ENCODE measurements around the gene NEDD4.
"Not testable (repeated sequence)": the region's sequence is repeated elsewhere in the genome, so short reads cannot be mapped to it uniquely, and the experiment has no call there.

The NEDD4 gene

DNA sequence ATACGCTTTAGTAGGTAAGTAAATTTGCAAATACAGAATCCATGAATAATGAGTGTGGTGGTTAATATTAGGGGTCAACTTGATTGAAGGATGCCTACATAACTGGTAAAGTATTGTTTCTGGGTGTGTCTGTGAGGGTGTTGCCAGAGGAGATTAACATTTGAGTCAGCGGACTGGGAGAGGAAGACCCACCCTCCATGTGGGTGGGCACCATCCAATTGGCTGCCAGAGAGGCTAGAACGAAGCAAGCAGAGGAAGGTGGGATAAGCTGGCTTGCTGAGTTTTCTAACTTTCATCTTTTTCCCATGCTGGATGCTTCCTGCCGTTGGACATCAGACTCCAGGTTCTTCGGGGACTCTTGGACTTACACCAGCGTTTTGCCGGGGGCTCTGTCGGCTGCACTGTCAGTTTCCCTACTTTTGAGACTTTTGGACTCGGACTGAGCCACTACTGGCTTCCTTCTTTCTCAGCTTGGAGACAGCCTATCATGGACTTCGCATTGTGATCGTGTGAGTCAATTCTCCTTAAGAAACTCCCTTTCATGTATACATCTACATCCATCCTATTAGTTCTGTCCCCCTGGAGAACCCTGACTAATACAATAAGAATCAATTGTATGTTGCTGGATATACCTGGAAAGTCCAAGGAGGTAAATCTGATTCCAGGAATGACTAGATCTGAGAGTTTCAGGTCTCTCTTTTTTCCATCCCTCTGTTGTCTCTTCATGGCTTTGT is 25.8 kb upstream of the NEDD4 start:
- H3K4me3 Mint-ChIP-seq: no peak overlapping the region
- peaks cover 3% of the 10 kb centered on the region for H3K27me3 Mint-ChIP-seq
- H3K4me1 Mint-ChIP-seq: no peaks in the 10 kb centered on the region
- H3K27ac Mint-ChIP-seq: no peak overlapping the region
- H3K36me3 Mint-ChIP-seq: no peaks in the 10 kb centered on the region
- H3K9me3 Mint-ChIP-seq: peaks cover 6% of the 10 kb centered on the region

DNA sequence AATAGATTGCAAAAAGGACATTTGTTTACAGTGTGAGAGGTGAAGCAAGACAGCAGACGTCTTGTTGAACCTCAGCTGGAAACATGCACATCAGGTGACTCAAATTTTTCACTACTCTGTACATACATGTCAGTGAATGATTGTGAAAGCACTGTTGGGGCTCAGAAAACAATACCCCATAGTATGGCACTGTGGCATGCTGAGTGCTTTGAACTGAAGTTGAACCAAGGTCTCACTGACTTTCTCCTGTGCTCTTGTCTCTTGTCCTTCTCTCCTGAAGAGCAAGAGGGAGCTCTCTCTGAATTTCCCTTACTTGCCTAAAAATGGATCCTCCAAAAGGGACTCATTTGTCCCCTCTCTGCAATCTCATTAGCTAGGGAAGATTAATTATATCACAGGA is 24.5 kb upstream of the NEDD4 start:
- H3K27me3 Mint-ChIP-seq: peaks cover 3% of the 10 kb centered on the region
- H3K27ac Mint-ChIP-seq: no peak overlapping the region
- no peak overlapping the region for H3K4me3 Mint-ChIP-seq
- H3K4me1 Mint-ChIP-seq: no peaks in the 10 kb centered on the region
- peaks cover 2% of the 10 kb centered on the region for H3K36me3 Mint-ChIP-seq
- H3K9me3 Mint-ChIP-seq: peaks cover 11% of the 10 kb centered on the region

DNA sequence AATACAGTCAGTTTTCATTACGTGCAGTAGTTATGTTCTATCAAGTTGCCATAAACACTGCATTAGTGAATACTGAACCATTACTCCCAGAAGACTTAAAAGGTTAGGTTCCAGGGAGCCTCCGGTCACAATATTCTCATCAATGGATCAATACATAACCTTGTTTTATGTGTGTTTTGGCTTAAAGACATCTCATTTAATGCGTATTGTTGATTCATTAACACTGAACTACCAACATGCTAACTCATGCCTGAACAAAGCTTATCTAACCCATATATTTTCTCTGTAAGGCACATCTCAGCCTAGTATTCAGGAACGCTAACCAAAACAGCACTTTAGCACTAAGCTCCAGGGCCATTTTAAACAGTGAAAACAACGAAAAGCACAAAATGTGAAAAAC is 24.1 kb upstream of the NEDD4 start:
- Mint-ChIP-seq H3K9me3 (peaks cover 11% of the 10 kb centered on the region), H3K27ac (no peak overlapping the region), H3K36me3 (peaks cover 2% of the 10 kb centered on the region), H3K4me1 (no peaks in the 10 kb centered on the region), H3K4me3 (no peak overlapping the region), H3K27me3 (peaks cover 3% of the 10 kb centered on the region)

DNA sequence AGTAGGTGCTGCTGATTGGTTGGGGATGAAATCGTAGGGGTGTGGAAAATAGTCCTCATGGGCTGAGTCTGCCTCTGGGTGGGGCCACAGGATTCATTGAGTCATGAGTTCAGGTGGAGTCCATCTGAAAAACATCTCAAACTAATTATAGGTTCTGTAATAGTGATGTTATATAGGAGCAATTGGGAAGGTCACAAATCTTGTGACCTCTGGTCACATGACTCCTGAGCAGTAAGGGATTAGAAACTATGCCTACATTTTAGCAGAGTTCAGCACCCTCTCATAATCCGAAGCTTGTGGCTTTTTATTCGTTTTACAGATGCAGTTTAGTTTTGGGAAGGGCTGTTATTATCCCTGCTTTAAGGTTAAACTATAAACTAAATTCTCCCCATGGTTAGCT is 22.9 kb upstream of the NEDD4 start:
- Mint-ChIP-seq H3K27ac (no peak overlapping the region), H3K4me3 (no peak overlapping the region), H3K4me1 (no peaks in the 10 kb centered on the region), H3K9me3 (peaks cover 11% of the 10 kb centered on the region), H3K36me3 (peaks cover 4% of the 10 kb centered on the region), H3K27me3 (peaks cover 3% of the 10 kb centered on the region)

DNA sequence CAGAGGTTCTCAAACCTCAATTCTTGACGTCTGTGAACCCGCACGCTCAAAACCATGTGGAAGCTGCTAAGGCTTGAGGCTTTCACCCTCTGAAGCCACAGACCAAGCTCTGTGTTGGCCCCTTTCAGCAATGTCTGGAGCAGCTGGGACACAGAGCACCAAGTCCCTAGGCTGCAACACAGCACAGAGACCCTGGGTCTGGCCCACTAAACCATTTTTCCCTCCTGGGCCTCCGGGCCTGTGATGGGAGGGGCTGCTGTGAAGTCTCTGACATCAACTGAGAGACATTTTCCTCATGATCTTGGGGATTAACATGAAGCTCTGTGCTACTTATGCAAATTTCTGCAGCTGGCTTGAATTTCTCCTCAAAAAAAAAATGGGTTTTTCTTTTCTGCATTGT is 21.3 kb upstream of the NEDD4 start:
- Mint-ChIP-seq H3K4me3 (no peak overlapping the region), H3K9me3 (peaks cover 11% of the 10 kb centered on the region), H3K36me3 (peaks cover 4% of the 10 kb centered on the region), H3K4me1 (no peaks in the 10 kb centered on the region), H3K27ac (no peak overlapping the region), H3K27me3 (peaks cover 4% of the 10 kb centered on the region)

DNA sequence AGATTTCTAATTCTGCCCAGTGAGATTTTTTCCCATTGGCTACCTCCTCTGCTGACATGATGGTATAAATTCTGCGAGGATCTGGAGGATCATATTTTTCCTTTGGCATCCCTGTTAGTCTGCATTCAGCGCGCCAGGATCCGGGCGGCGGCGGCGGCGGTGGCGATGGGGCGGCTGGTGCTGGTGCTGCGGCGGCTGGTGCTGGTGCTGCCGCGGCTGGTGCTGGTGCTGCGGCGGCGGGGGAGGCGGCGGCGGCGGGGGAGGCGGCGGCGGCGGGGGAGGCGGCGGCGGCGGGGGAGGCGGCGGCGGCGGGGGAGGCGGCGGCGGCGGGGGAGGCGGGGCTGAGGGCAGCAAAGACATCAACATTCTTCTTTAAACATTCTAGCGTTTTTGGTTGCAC is 13.6 kb upstream of the NEDD4 start:
- peak overlapping the region; percentile 66 for H3K4me3 Mint-ChIP-seq

DNA sequence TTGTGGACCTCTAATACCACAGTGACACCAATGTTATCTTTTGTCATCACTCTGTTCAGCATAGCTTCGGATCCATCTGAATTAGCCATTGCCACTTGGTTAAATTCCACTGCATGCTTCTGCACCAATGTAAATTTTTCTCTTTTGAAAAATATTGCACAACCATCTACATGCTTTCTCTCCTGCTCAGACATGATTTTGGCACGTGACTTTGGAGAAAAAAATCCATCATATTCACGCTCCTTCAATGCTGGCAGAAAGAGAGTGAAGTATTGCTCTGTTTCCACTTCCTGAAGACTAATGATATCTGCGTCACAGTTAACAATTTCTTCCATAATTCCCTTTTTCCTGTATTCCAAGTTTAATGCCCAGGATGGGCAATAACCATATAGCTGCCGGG is 13.0 kb upstream of the NEDD4 start:
- H3K27ac Mint-ChIP-seq: peak overlapping the region; percentile 11
- H3K36me3 Mint-ChIP-seq, H3K27me3 Mint-ChIP-seq, H3K9me3 Mint-ChIP-seq: not testable (repeated sequence)
- H3K4me1 Mint-ChIP-seq: peaks cover 23% of the 10 kb centered on the region
- H3K4me3 Mint-ChIP-seq: peak overlapping the region; percentile 66

More for the DNA sequence above, 13.6 kb upstream of the NEDD4 start:
- peaks cover 19% of the 10 kb centered on the region for H3K4me1 Mint-ChIP-seq
- H3K27ac Mint-ChIP-seq, H3K9me3 Mint-ChIP-seq, H3K27me3 Mint-ChIP-seq, H3K36me3 Mint-ChIP-seq: not testable (repeated sequence)

DNA sequence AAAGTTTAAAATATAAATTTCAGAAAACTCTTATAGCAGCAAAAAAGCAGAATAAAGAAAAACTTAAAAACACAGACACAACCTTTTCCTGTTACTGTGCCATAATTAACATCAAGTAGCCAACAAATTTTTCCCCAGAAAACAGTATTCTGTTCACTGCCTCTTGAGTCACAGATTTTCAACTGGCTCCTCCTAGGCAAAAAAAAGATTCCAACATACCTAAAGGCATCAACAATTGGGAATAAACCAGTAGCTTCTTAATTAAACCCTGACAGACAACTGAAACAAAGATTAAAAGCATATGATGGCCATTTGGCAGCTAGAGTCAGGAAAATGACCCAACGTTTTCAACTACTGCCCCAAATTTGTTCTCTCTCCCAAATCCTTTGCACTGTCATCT is 10.9 kb upstream of the NEDD4 start:
- H3K4me3 Mint-ChIP-seq, H3K27me3 Mint-ChIP-seq, H3K9me3 Mint-ChIP-seq, H3K36me3 Mint-ChIP-seq: not testable (repeated sequence)
- H3K4me1 Mint-ChIP-seq: peaks cover 24% of the 10 kb centered on the region
- H3K27ac Mint-ChIP-seq: peak overlapping the region; percentile 5

DNA sequence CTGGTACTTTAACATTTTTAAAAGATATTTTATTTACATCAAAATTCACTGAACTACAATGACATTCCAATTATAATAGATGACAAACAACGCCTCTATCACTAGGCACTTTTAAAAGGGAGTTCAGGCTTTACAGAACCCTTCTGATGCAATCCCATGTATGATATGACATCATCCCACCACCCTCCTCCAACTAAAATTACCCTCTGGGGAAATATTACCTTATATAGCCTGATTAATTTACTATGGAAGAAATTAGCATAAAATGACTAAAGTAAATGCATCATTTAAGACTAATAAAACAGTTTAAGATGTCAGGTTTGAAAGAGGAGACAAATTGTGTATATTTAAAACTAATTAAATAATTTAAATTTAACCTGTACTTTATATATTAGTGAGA is 10.4 kb upstream of the NEDD4 start:
- not testable (repeated sequence) for H3K27me3 Mint-ChIP-seq, H3K9me3 Mint-ChIP-seq, H3K4me3 Mint-ChIP-seq

DNA sequence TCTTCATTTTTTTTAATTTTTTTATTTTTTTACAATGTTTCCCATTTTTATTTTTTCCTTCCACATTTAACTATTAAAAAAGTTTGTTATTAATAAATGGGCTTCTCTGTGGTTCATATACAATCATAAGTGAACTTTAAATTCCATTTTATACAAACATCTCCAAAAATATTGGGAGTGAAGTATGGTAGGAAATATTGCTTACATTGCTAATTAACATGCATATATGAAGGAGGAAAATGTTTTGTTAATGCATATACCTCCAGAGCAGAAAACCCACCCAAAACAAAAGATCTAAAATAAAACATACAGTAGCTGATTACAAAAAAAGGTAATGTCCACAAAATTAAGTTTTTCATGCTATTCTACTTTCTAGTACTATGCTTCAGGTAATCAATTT is 9.9 kb upstream of the NEDD4 start:
- not testable (repeated sequence) for H3K4me3 Mint-ChIP-seq, H3K36me3 Mint-ChIP-seq, H3K27ac Mint-ChIP-seq, H3K27me3 Mint-ChIP-seq, H3K9me3 Mint-ChIP-seq
- peaks cover 24% of the 10 kb centered on the region for H3K4me1 Mint-ChIP-seq

More for the DNA sequence above, 10.4 kb upstream of the NEDD4 start:
- H3K36me3 Mint-ChIP-seq, H3K27ac Mint-ChIP-seq: not testable (repeated sequence)
- H3K4me1 Mint-ChIP-seq: peaks cover 24% of the 10 kb centered on the region

DNA sequence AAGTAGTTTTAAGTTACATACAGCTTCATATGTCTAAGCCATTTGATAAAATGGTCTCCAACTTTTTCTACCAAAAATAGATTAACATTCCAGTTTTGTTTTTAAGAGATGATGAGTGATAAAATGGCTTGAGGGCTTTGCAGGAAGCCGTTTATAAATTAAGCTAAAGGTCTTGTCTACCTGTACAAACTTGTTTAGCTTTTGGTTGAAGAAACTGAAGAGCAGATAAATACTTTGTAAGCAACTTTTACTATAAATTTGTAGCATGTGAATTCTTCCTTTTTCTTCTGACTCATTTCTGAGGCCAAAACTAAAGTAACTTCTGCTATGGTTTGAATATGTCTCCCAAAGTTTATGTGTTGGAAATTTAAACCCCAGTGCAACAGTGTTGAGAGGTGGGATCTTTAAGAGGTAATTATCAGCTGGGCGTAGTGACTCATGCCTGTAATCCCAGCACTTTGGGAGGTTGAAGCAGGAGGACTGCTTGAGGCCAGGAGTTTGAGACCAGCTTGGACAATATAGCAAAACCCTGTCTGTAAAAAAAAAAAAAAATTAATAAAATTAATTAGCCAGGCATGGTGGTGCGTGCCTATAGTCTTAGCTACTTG is 8.2 kb upstream of the NEDD4 start:
- Mint-ChIP-seq H3K4me1 (peaks cover 16% of the 10 kb centered on the region), H3K9me3 (no peaks in the 10 kb centered on the region), H3K27me3 (peaks cover 5% of the 10 kb centered on the region), H3K36me3 (peaks cover 2% of the 10 kb centered on the region), H3K27ac (no peak overlapping the region), H3K4me3 (no peak overlapping the region)

DNA sequence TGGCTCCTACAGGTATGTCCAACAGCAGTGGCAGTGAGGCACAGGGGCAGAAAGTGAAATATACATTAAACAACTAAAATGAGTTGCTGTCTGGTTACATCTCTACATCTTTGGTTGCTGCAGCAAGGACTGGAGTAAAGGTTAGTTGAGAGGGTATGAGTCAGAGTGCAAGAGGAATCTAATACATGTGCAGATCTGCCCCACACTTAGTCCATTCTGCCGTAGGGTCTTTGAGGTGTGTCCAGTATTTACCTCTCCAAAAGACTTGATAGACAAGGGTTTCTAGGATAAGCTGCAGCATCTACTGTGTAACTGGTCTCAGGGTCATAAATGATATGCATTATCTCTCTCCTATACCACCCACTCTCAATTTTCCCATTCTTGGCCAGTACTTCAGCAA is 6.2 kb upstream of the NEDD4 start:
- Mint-ChIP-seq H3K4me3 (no peak overlapping the region), H3K4me1 (peaks cover 13% of the 10 kb centered on the region), H3K27ac (no peak overlapping the region), H3K9me3 (no peaks in the 10 kb centered on the region), H3K27me3 (peaks cover 5% of the 10 kb centered on the region), H3K36me3 (peaks cover 2% of the 10 kb centered on the region)

DNA sequence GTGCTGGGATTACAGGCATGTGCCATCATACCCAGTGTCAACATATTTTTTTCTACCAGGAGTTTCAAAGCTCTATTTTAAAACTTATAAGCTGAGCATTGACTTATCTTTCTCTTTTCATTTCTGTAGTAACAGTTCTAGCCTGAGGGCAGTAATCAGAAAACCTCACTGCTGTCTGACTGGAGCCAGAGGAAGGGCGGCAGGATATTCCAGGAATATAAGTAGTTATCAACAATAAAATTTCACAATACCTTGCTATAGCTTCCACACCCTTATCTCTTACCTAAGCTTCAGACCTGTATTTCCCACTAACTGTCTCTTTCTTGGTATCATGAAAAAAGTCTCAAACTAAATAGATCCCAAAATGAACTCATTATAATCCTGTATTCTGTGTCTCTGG is 5.1 kb upstream of the NEDD4 start:
- Mint-ChIP-seq H3K27me3 (peaks cover 5% of the 10 kb centered on the region), H3K27ac (no peak overlapping the region), H3K4me1 (peaks cover 13% of the 10 kb centered on the region), H3K36me3 (peaks cover 2% of the 10 kb centered on the region), H3K9me3 (no peaks in the 10 kb centered on the region), H3K4me3 (no peak overlapping the region)

DNA sequence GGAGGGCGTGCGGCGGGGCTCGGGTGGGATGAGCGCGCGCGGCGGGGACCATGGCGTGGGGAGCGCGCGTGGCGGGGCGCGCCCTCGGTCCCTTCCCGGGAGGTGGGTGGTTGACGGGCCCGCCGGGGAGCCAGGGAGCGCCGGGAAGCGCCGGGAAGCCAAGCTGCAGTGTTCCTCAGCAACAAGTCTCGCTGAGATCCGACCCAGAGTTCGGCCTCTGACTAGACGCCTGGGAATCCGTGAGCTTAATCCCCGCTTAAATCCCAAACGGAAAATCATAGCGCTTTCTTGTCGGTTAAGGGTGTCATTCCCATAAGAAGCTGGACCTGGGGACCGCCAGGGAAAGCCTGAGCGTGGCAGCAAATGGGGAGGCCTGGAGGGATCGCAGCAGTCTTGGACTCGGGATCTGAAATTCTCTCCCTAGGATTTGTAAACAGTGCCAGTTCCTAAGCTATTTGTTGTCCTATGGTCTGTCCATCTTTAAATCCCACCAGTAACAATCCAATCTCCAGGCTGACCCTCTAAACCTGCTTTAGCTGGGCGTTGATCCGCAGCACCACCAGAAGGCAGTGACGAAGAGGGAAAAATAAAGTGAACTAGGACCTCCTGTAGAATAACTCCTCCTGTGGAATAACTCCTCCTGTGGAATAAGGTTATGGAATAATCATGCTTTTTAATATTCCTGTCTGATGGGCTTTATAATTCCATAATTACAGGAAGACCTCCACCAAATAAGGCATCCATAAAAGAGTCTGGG is 570 bp upstream of the NEDD4 start:
- Mint-ChIP-seq H3K4me1 (peaks cover 27% of the 10 kb centered on the region), H3K27me3 (peaks cover 2% of the 10 kb centered on the region), H3K4me3 (peak overlapping the region; percentile 82), H3K27ac (no peak overlapping the region), H3K36me3 (no peaks in the 10 kb centered on the region), H3K9me3 (no peaks in the 10 kb centered on the region)

DNA sequence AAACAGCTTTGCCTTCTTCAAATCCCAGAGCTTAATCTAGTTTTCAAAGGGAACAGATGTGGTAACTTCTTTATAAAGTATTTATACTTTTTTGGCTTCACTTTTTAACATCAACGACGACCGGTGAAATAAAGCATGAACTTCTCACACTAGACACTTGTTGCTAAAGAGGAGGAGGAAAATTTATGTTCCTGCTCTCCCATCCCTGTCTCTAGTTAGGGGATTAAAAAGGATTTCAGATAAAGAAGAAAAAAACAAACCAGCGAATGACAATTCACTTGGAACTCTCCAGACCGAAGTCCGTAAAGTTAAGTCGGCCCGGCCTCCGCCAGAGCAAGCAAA is 672 bp downstream of the NEDD4 start:
- Mint-ChIP-seq H3K4me1 (peaks cover 27% of the 10 kb centered on the region), H3K9me3 (no peaks in the 10 kb centered on the region), H3K4me3 (peak overlapping the region; percentile 92), H3K27ac (peak overlapping the region; percentile 79), H3K27me3 (peaks cover 2% of the 10 kb centered on the region), H3K36me3 (no peaks in the 10 kb centered on the region)

All from activated naive CD4-positive, alpha-beta T cell treated with anti-CD3 and anti-CD28 coated beads, Interleukin-2, amount 50 U/mL, for 24 hours (primary cell).